GM19468 (cell line): Measurements from ENCODE around the gene PPM1K.

Experiments used
- ATAC-seq: cut with Tn5 transposase; IDR thresholded peaks from one replicate; pipeline ENCODE4 v1.9.1; 2021; ENCODE audit warnings: mild to moderate bottlenecking, moderate library complexity, moderate number of reproducible peaks; ENCODE audit not compliant: unreplicated experiment; ENCODE audit errors: extremely low read depth

Gene PPM1K

DNA sequence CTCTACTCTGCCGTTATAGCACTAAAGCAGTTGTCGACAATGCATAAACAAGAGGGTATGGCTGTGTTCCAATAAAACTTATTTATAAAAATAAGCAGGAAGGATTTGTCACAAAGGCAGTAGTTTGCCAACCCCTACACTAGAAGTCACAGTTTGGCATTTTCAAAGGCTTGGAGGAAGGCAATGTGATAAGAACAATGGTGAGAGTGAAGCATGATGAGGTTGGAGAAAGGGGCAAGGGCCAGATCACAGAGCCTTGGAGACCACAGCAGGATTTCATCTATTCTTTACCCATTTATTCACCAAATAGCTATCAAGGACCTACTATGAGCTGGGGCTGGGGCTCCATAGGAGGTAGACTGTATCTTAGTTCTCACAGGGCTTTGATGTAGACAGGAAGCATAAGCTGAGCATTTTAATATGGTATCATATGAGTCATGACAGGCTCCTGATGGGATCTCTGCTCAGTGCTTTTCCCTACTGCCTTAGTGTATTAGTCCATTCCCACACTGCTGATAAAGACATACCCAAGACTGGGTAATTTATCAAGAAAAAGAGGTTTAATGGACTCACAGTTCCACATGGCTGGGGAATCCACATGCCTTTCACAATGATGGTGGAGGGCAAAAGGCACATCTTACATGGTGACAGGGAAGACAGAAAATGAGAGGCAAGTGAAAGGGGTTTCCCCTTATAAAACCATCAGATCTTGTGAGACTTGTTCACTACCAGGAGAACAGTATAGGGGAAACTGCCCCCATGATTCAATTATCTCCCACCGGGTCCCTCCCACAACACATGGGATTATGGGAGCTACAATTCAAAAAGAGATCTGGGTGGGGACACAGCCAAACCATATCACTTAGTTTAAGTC is 58.9 kb downstream of the PPM1K start:
- no peak for ATAC-seq

DNA sequence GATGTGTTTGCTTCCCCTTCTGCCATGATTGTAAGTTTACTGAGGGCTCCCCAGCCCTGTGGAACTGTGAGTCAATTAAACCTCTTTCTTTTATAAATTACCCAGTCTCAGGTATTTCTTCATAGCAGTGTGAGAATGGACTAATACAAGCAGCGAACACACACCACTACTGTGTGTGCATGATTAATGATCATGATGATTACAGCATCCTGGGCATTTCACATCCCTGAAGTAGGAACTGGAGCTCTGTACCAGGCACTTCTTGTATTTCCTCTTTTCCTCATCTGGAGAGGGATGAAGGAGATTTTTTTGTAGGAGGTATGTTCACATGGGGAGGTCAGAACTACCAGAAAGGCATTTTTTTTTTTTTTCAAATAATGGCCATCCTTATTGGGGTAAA is 60.8 kb downstream of the PPM1K start:
- no peak for ATAC-seq

DNA sequence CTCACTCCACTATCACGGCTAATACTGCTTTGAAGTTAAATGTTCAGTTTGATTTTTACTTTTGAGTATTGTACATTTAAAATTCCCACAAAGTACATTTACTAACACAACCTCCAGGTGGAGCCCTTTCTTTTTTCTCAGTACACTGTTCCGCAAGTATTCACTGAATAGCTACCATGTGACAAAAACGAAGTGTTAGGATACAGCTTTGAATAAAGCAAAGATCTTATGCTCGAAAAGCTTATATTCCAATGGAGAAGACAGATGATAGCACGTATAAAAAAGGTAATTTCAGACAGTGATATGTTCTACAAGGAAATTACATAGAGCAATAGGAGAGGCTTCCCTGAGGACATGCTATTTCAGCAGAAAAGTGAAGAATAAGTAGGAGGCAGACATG is 65.3 kb downstream of the PPM1K start:
- ATAC-seq, result no peak

DNA sequence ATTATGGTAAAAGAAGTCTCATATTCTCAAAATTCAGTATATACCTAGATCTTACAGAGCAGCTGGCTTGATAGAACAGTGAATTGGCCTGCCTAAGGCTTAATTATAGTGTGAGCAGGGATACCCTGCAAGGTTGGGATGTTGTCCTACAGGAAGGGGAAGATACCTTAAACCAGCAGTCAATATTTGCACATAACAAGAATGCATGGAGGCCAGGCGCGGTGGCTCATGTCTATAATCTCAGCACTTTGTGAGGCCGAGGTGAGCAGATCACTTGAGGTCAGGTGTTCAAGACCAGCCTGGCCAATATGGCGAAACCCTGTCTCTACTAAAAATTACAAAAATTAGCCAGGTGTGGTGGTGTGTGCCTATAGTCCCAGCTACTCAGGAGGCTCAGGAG is 67.2 kb downstream of the PPM1K start:
- ATAC-seq, result no peak

DNA sequence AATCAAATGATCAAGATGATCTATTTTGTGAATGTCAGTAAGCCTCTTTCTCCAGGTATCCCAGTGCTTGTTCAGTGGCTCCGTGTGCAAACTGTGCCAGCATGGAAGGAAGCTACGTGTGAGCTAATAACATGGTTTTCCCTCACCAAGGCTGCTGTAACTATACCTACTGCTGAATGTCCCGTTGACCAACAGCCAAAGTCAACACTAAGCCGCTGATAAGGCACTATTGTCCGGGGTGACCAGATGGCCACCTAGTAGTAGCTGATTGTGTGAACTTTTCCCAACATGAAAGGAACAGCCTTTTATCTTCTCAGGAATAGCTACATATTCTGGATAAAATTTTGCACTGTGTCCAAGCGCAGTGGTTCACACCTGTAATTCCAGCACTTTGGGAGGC is 68.0 kb downstream of the PPM1K start:
- no peak for ATAC-seq

DNA sequence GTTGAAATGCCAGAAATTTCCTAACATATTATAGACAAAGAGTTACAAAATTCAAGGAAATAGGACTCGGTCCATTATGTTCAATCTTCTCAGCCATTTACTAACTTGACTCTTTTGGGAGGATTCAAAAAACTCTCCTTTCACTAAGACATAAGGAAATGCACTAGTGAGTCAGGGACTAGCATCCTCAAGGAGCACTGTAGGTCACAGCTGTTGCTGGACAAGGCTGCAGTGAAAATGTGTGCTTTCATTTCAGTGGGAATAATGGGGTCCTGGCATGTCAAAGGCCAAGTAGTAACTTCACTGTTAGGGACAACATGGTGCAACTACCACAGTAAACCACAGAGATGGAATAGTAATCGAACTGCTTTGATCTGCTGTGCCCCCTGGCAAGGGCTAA is 69.0 kb downstream of the PPM1K start:
- ATAC-seq, result no peak

DNA sequence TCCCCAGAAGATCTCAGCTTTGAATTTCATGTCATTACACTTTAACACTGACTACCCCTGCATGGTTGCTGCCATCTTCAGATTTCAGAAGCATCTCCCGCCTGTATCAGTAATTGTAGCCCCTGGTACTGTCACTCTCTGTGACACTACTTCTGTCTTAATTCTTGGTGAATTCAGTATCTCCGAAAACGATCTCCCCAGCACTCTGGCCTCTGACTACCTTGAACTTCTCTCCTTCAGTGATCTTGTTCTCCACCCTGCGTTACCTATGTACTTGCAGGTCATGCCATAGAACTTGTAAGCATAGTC is 72.2 kb downstream of the PPM1K start:
- no peak for ATAC-seq

DNA sequence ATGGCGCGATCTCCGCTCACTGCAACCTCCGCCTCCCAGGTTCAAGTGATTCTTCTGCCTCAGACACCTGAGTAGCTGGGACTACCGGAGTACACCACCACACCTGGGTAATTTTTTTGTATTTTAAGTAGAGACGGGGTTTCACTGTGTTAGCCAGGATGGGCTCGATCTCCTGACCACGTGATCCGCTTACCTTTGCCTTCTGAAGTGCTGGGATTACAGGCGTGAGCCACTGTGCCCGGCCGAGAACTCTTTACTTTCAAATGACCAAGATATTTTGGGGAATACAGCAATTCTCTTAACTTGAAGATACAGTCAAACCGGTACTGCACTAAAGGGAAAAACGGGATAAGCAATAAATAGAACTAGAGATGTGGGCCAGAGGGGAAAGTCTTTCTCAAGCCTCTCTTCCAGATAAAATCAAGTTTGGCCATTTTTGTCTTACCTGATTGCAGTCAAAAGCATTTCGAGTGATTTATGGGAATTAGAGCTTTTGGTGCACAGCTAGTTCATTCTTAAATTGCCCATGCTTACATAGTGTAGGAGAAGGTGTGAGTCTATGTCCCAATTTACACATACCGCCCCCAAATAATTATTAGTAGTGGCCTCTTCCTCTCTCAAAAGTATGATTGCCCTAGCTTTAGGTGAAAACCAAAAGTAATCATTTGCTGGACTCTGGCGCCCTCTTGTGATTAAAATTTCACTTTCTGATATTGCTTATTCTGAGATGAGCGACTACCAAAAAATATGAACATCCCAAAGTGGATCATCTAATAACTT is 72.7 kb downstream of the PPM1K start:
- no peak for ATAC-seq

DNA sequence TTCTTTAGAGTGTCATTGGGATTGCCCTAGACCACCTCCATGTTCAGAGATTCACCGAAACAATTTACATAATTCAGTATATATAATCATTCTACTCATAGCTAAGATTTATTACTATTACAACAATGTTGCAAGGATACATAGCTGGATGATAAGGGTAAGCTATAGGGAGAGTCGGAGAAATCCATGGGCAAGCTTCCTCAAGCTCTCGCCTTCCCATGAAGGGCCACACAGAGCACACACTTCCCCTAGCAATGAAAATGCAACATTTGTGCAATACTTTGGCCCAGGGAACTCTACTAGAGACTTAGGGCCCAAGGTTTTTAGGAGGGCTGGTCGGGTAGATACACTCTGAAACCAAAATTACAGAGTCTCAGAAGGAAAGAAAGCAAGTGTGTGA is 76.2 kb downstream of the PPM1K start:
- ATAC-seq, result no peak
